SU-DHL-6 (cell line): ENCODE data around the gene SFMBT2.
"Not testable (repeated sequence)": the region's sequence is repeated elsewhere in the genome, so short reads cannot be mapped to it uniquely, and the experiment has no call there.

Experiments
- H2AFZ ChIP-seq: fragments of 200-600 bp; sonication (generic); 2 replicates; pipeline ENCODE4 v1.6.1; 2014; ENCODE audit warnings: low read depth, mild to moderate bottlenecking, moderate library complexity, mixed read lengths, antibody characterized with exemption, low read length; ENCODE audit not compliant: severe bottlenecking
- H3F3A ChIP-seq: fragments of 200-600 bp; shearing (Covaris generic); 2 replicates; pipeline ENCODE4 v1.6.0; 2016; ENCODE audit warnings: antibody characterized with exemption, mild to moderate bottlenecking; ENCODE audit not compliant: insufficient read depth
- H3K27ac ChIP-seq: fragments of 200-600 bp; sonication (generic); 2 replicates; pipeline ENCODE4 v1.5.1; 2016; ENCODE audit warnings: low read depth, mild to moderate bottlenecking, low read length, moderate library complexity, mixed read lengths
- H3K27me3 ChIP-seq: fragments of 200-600 bp; sonication (generic), shearing (Covaris generic); 2 replicates; pipeline ENCODE4 v1.6.0; 2014; ENCODE audit warnings: mild to moderate bottlenecking, low read length
- H3K36me3 ChIP-seq: fragments of 200-600 bp; sonication (generic); 2 replicates; pipeline ENCODE4 v1.6.1; 2014; ENCODE audit warnings: mild to moderate bottlenecking, low read length, mixed read lengths
- H3K4me2 ChIP-seq: fragments of 300-600, 200-600 bp; shearing (Covaris generic), sonication (generic); 2 replicates; pipeline ENCODE4 v1.6.0; 2014; ENCODE audit warnings: low read length, low read depth, mild to moderate bottlenecking; ENCODE audit not compliant: poor library complexity, severe bottlenecking
- H3K4me3 ChIP-seq: fragments of 200-600 bp; sonication (generic); 2 replicates; pipeline ENCODE4 v1.5.1; 2014; ENCODE audit warnings: antibody characterized with exemption, low read length, mild to moderate bottlenecking, mixed read lengths; ENCODE audit not compliant: insufficient read depth, poor library complexity, severe bottlenecking
- H3K79me2 ChIP-seq: fragments of 200-600 bp; sonication (generic); 2 replicates; pipeline ENCODE4 v1.6.1; 2014; ENCODE audit warnings: mild to moderate bottlenecking, low read length, moderate library complexity; ENCODE audit not compliant: insufficient read depth
- H3K9ac ChIP-seq: fragments of 200-600 bp; sonication (generic); 2 replicates; pipeline ENCODE4 v1.7.0; 2014; ENCODE audit warnings: mild to moderate bottlenecking, low read length
- H3K9me2 ChIP-seq: fragments of 200-600 bp; sonication (generic); replicated peaks from 2 replicates; pipeline ENCODE4 v1.6.1; 2014; ENCODE audit warnings: low read length; ENCODE audit not compliant: insufficient read depth
- H3K9me3 ChIP-seq: fragments of 200-600 bp; sonication (generic); 2 replicates; pipeline ENCODE4 v1.6.1; 2014; ENCODE audit warnings: low read length, mixed read lengths; ENCODE audit not compliant: insufficient read depth
- H4K20me1 ChIP-seq: fragments of 200-600 bp; sonication (generic); 2 replicates; pipeline ENCODE4 v1.6.1; 2014; ENCODE audit warnings: low read depth, mild to moderate bottlenecking, antibody characterized with exemption, low read length, moderate library complexity, mixed read lengths
- CTCF ChIP-seq: fragments of 200-600 bp; sonication (generic); IDR thresholded peaks from one replicate; pipeline ENCODE4 v1.5.1; 2017; ENCODE audit warnings: antibody characterized with exemption, mild to moderate bottlenecking, low read length, moderate library complexity; ENCODE audit not compliant: insufficient read depth, poor library complexity, severe bottlenecking
- EZH2phosphoT487 ChIP-seq: fragments of 200-600 bp; sonication (generic), shearing (Covaris generic); conservative IDR thresholded peaks from 2 replicates; pipeline ENCODE4 v1.6.1; 2018; ENCODE audit warnings: mild to moderate bottlenecking, antibody characterized with exemption, low read length, moderate library complexity, mixed read lengths

Gene SFMBT2

GRCh38 chr10:7301006-7301778, 109.6 kb downstream of the SFMBT2 start:
- no peaks in the 10 kb centered on the region for H3K9me2 ChIP-seq

GRCh38 chr10:7300384-7300971, 110.4 kb downstream of the SFMBT2 start:
- H3K27me3 ChIP-seq = no peaks in the 10 kb centered on the region
- no peak overlapping the region for H3K4me2 ChIP-seq
- no peak overlapping the region for H3K27ac ChIP-seq
- no peak overlapping the region for H3K4me3 ChIP-seq
- no peak for TF ChIP-seq CTCF
- no peak for TF ChIP-seq EZH2phosphoT487
- H3K9ac ChIP-seq = no peak overlapping the region
- H4K20me1 ChIP-seq = 0 out of 2 replicates have a peak, but pooled peaks cover 6% of the 10 kb centered on the region
- H2AFZ ChIP-seq = no peak overlapping the region
- H3F3A ChIP-seq = no peaks in the 10 kb centered on the region
- no peaks in the 10 kb centered on the region for H3K9me3 ChIP-seq
- no peaks in the 10 kb centered on the region for H3K36me3 ChIP-seq
- H3K79me2 ChIP-seq = peaks cover 52% of the 10 kb centered on the region
- H3K9me2 ChIP-seq = no peaks in the 10 kb centered on the region

More at GRCh38 chr10:7301006-7301778, 109.6 kb downstream of the SFMBT2 start:
- no peak for TF ChIP-seq EZH2phosphoT487
- TF ChIP-seq CTCF = no peak
- Histone ChIP-seq H3K4me3 (no peak overlapping the region), H2AFZ (no peak overlapping the region), H3K4me2 (no peak overlapping the region), H3K36me3 (no peaks in the 10 kb centered on the region), H3K9ac (no peak overlapping the region), H3K9me3 (no peaks in the 10 kb centered on the region), H3K27ac (no peak overlapping the region), H3K27me3 (no peaks in the 10 kb centered on the region), H3F3A (no peaks in the 10 kb centered on the region), H3K79me2 (peaks cover 52% of the 10 kb centered on the region), H4K20me1 (0 out of 2 replicates have a peak, but pooled peaks cover 2% of the 10 kb centered on the region)

DNA sequence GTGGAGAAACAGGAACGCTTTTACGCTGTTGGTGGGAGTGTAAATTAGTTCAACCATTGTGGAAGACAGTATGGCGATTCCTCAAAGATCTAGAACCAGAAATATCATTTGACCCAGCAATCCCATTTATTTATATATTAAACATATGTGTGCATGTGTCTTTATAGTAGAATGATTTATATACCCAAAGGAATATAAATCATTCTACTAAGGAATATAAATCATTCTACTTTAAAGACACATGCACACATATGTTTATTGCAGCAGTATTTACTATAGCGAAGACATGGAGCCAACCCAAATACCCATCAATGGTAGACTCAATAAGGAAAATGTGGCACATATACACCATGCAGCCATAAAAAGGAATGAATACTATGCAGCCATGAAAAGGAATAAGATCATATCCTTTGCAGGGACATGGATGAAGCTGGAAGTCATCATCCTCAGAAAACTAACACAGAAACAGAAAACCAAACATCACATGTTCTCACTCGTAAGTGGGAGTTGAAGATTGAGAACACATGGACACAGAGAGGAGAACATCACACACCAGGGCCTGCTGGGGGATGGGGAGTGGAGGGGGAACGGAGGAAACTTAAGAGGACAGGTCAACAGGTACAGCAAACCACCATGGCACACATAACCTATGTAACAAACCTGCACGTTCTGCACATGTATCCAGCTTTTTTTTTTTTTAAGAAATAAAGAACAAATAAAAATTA, 111.1 kb downstream of the SFMBT2 start:
- H3K9me3 ChIP-seq, H3K9ac ChIP-seq, H4K20me1 ChIP-seq, H3K27ac ChIP-seq, H2AFZ ChIP-seq, H3K4me2 ChIP-seq, H3K9me2 ChIP-seq, H3F3A ChIP-seq, H3K36me3 ChIP-seq, H3K4me3 ChIP-seq, H3K27me3 ChIP-seq: not testable (repeated sequence)
- H3K79me2 ChIP-seq = peaks cover 56% of the 10 kb centered on the region
